Trophoblast cell (in vitro differentiated cells and primary cell): ENCODE measurements around the gene SLIT3.

Experiments
- DNase-seq, 2 donors: peaks; one replicate each; pipeline ENCODE4 v3.0.0-alpha.2; 2016
- H2AFZ ChIP-seq: 2 replicates; pipeline ENCODE4 v1.6.1; 2013; ENCODE audit warnings: low read length, moderate library complexity, mild to moderate bottlenecking; ENCODE audit not compliant: insufficient read depth, poor library complexity
- H2AK5ac ChIP-seq: 2 replicates; pipeline ENCODE4 v1.6.1; 2013; ENCODE audit warnings: mild to moderate bottlenecking, low read length
- H2BK120ac ChIP-seq: 2 replicates; pipeline ENCODE4 v1.6.1; 2013; ENCODE audit warnings: low read length, mild to moderate bottlenecking, moderate library complexity; ENCODE audit not compliant: insufficient read depth, poor library complexity
- H2BK12ac ChIP-seq: 2 replicates; pipeline ENCODE4 v1.6.1; 2013; ENCODE audit warnings: mild to moderate bottlenecking, low read length, moderate library complexity
- H2BK5ac ChIP-seq: 2 replicates; pipeline ENCODE4 v1.6.1; 2013; ENCODE audit warnings: low read length, low read depth, moderate library complexity, mild to moderate bottlenecking; ENCODE audit not compliant: poor library complexity
- H3K14ac ChIP-seq: 2 replicates; pipeline ENCODE4 v1.6.1; 2013; ENCODE audit warnings: mild to moderate bottlenecking, low read length
- H3K18ac ChIP-seq: 2 replicates; pipeline ENCODE4 v1.6.1; 2013; ENCODE audit warnings: mild to moderate bottlenecking, low read length
- H3K23ac ChIP-seq: 2 replicates; pipeline ENCODE4 v1.6.1; 2013; ENCODE audit warnings: low read length
- H3K27ac ChIP-seq: 2 replicates; pipeline ENCODE4 v1.5.1; 2013; ENCODE audit warnings: low read depth, mild to moderate bottlenecking, inconsistent platforms, low read length, moderate library complexity
- H3K27me3 ChIP-seq: 2 replicates; pipeline ENCODE4 v1.6.1; 2013; ENCODE audit warnings: inconsistent platforms, mild to moderate bottlenecking, low read length, moderate library complexity; ENCODE audit not compliant: insufficient read depth
- H3K36me3 ChIP-seq, 2 experiments: 1 replicate in 1 of 2; 2 replicates in 1 of 2; pipeline ENCODE4 v1.6.1; 2013; ENCODE audit warnings: low read length in 2 of 2, mild to moderate bottlenecking in 2 of 2, moderate library complexity in 1 of 2; ENCODE audit not compliant: insufficient read depth in 2 of 2, control insufficient read depth in 1 of 2
- H3K4ac ChIP-seq: 2 replicates; pipeline ENCODE4 v1.6.1; 2013; ENCODE audit warnings: low read depth, mild to moderate bottlenecking, low read length, moderate library complexity
- H3K4me1 ChIP-seq, 2 experiments: 1 replicate in 1 of 2; 2 replicates in 1 of 2; pipeline ENCODE4 v1.6.1; 2013; ENCODE audit warnings: low read length in 2 of 2, mild to moderate bottlenecking in 2 of 2, moderate library complexity in 1 of 2; ENCODE audit not compliant: insufficient read depth in 2 of 2, control insufficient read depth in 1 of 2
- H3K4me2 ChIP-seq: 2 replicates; pipeline ENCODE4 v1.6.1; 2013; ENCODE audit warnings: inconsistent platforms, mild to moderate bottlenecking, low read length, moderate library complexity
- H3K4me3 ChIP-seq: 2 replicates; pipeline ENCODE4 v1.5.1; 2013; ENCODE audit warnings: mild to moderate bottlenecking, low read depth, low read length, inconsistent platforms
- H3K79me1 ChIP-seq: one replicate; pipeline ENCODE4 v1.6.1; 2013; ENCODE audit warnings: low read length
- H3K79me2 ChIP-seq: 2 replicates; pipeline ENCODE4 v1.6.1; 2013; ENCODE audit warnings: low read length, mild to moderate bottlenecking; ENCODE audit not compliant: control insufficient read depth, insufficient read depth, poor library complexity
- H3K9ac ChIP-seq: 2 replicates; pipeline ENCODE4 v1.6.1; 2013; ENCODE audit warnings: mild to moderate bottlenecking, low read length
- H3K9me3 ChIP-seq: 2 replicates; pipeline ENCODE4 v1.6.1; 2013; ENCODE audit warnings: low read depth, mild to moderate bottlenecking, control low read depth, inconsistent platforms, low read length; ENCODE audit not compliant: insufficient read depth
- H4K12ac ChIP-seq: 2 replicates; pipeline ENCODE4 v1.6.1; 2013; ENCODE audit warnings: low read depth, mild to moderate bottlenecking, low read length, moderate library complexity
- H4K8ac ChIP-seq: 2 replicates; pipeline ENCODE4 v1.6.1; 2013; ENCODE audit warnings: low read depth, mild to moderate bottlenecking, low read length, moderate library complexity
- H4K91ac ChIP-seq: one replicate; pipeline ENCODE4 v1.6.1; 2013; ENCODE audit warnings: low read depth, mild to moderate bottlenecking, low read length, moderate library complexity
- WGBS: extraction: QIAGEN DNeasy Blood & Tissue Kit; methylation state at CpG from one replicate; pipeline ENCODE4 v1.1.7; 2013; ENCODE audit warnings: missing lambda C conversion rate; ENCODE audit not compliant: insufficient read length, insufficient coverage; ENCODE audit errors: extremely low coverage; 5-methylcytosine and 5-hydroxymethylcytosine counted together

Gene SLIT3

DNA sequence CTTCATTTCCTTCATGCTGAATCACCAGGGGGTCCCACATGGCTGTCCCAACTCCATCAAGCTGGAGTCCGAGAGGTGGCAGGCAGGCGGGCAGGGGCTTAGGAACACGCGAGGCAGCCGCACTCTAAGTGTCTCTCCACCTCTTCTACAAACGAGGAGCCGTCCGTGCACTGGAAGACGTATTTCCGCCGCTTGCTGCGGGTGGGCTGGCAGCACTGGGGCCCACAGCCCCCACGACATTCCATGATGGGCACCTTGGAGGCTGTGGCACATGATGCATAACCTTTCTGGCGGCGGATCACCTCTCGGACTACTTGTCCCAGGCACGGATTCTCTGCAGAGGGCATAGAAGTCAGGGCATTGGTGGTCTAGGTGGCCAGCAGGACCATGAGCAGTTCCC, 634.6 kb downstream of the SLIT3 start:
- H4K91ac ChIP-seq = no peak overlapping the region
- peaks cover 6% of the 10 kb centered on the region for H3K9me3 ChIP-seq
- no peaks in the 10 kb centered on the region for H3K27me3 ChIP-seq
- H3K4ac ChIP-seq = no peak overlapping the region
- H2BK12ac ChIP-seq = no peak overlapping the region
- no peak overlapping the region for H4K12ac ChIP-seq
- H3K4me2 ChIP-seq = no peak overlapping the region
- H3K9ac ChIP-seq = no peak overlapping the region
- no peaks in the 10 kb centered on the region for H3K4me1 ChIP-seq
- DNase-seq = no peak
- no peak overlapping the region for H3K23ac ChIP-seq
- no peak overlapping the region for H3K14ac ChIP-seq
- no peak overlapping the region for H2BK120ac ChIP-seq
- H3K18ac ChIP-seq = no peak overlapping the region
- H2AFZ ChIP-seq = no peak overlapping the region
- peaks cover 26 to 50% of the 10 kb centered on the region in 2 experiments for H3K36me3 ChIP-seq
- no peaks in the 10 kb centered on the region for H3K79me2 ChIP-seq
- WGBS = no CpG with 5 or more reads among the region's 17 CpGs
- H4K8ac ChIP-seq = no peak overlapping the region
- H2AK5ac ChIP-seq = no peak overlapping the region
- H3K4me3 ChIP-seq = no peak overlapping the region
- no peak overlapping the region for H2BK5ac ChIP-seq
- H3K27ac ChIP-seq = no peak overlapping the region
- no peaks in the 10 kb centered on the region for H3K79me1 ChIP-seq

DNA sequence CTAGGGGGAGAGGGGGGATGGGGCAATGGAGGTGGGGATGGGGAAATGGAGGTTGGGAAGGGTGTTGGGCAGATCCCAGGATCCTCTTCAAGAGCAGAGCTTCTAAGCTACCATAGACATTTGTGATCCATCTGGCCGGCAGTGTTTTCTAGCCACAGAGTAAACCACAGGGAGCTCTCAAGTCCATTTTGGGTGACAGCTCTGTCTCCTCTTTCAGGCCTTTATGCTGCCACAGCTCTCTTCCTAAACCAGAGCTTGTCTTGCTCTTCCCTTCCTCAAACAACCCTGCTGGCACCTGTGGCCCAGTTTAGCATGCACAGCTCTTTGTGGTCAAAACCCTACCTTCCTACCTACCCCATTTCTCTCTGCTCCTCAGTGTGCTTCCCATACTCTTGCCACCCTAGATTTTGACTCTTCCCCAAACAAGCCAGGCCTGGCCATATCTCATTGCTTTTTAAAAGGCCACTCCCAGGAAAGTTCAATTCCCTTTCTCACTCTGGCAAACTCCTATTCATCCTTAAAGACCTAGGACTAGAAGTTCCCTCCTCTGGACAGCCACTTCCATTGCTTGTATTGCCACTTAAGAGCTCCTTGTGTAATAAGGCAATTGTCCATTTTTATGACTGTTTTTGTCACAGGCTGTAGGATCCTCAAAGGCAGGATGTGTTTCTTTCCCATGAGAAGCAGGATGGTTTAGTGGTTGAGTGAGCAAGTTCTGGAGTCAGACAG, 637.5 kb downstream of the SLIT3 start:
- WGBS = no CpG with 5 or more reads among the region's 1 CpG
- no peak overlapping the region for H3K14ac ChIP-seq

DNA sequence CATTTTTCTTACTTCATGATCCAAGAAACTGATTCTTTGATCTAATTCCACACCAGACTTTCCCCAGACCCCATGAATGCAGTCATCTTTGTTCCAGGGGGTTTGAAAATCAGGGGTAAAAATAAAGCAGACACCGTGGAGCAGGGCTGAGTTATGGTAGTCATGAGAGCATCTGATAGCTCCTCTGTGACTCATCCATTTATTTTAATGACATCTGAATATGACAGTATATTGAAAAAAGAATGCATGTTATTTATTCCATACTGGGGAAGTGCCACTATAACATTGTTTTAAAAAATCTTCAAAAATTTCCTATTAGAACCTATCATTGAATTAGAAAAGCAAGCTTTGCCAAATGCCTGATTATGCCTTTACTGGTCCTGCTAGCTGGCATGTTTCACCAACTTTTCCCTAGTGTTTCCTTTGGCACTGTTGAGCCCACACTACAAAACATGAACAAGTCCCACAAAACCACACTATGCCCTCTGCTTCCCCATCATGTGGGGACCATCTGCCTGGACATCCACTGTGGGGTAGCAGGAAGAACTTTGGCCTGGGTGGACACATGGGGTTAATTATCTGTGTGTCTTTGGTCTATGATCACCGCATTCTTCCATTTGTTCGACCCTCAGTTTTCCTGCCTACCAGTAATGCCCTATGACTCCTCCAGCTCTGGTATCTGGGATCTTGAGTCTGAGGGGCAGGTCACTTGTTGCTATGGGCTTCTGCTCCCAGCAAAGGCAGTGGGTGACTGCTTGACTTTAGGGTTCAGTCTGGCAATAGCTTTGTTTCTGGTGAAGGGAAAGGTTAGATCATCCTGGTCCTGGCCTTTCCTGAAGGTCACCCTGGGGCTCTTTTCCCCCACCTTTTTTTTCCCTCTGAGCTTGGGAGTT, 639.1 kb downstream of the SLIT3 start:
- WGBS = no CpG with 5 or more reads among the region's 3 CpGs
- no peak for DNase-seq

More for the DNA sequence above, 637.5 kb downstream of the SLIT3 start:
- H3K9ac ChIP-seq = no peak overlapping the region
- peaks cover 2% of the 10 kb centered on the region for H3K9me3 ChIP-seq
- H3K4me2 ChIP-seq = no peak overlapping the region
- H2AK5ac ChIP-seq = no peak overlapping the region
- no peak overlapping the region for H3K18ac ChIP-seq
- no peak overlapping the region for H3K4me3 ChIP-seq
- no peak overlapping the region for H3K27ac ChIP-seq
- no peak overlapping the region for H4K8ac ChIP-seq
- peaks cover 11 to 29% of the 10 kb centered on the region in 2 experiments for H3K36me3 ChIP-seq
- H3K79me2 ChIP-seq = no peaks in the 10 kb centered on the region
- H2BK12ac ChIP-seq = no peak overlapping the region
- no peaks in the 10 kb centered on the region for H3K27me3 ChIP-seq
- H3K23ac ChIP-seq = no peak overlapping the region
- no peaks in the 10 kb centered on the region for H3K79me1 ChIP-seq
- DNase-seq = no peak
- no peak overlapping the region for H2BK120ac ChIP-seq
- H2AFZ ChIP-seq = no peak overlapping the region
- H4K12ac ChIP-seq = no peak overlapping the region
- H4K91ac ChIP-seq = no peak overlapping the region
- no peak overlapping the region for H2BK5ac ChIP-seq
- no peak overlapping the region for H3K4ac ChIP-seq
- no peaks in the 10 kb centered on the region for H3K4me1 ChIP-seq

DNA sequence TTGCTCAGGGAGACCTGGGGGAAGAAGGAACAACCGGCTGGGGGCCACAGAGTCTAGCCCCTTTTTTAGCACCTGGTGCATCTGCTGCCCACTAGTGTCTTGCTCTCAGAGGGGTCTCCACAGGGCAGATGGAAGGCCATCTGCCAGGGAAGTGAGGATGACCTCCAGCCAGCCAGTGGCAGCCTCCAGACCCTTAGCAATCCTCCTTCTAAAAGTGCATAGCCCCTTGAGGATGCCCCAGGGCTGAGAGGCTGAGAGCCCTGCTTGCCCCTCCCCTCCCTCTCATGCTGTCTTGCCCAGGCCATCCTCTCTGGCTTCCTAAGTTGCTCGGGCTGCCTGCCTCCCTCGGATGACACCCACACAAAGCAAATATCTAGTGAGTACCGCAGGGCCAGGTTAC, 640.2 kb downstream of the SLIT3 start:
- Histone ChIP-seq H3K4me1 (no peaks in the 10 kb centered on the region), H3K36me3 (peaks cover 4 to 16% of the 10 kb centered on the region in 2 experiments), H3K79me2 (no peaks in the 10 kb centered on the region), H3K4ac (no peak overlapping the region), H3K14ac (no peak overlapping the region), H4K91ac (no peak overlapping the region), H3K23ac (no peak overlapping the region), H4K12ac (no peak overlapping the region), H4K8ac (no peak overlapping the region), H3K4me2 (no peak overlapping the region), H2AFZ (no peak overlapping the region), H3K4me3 (no peak overlapping the region), H2AK5ac (no peak overlapping the region), H3K79me1 (no peaks in the 10 kb centered on the region), H3K27ac (no peak overlapping the region), H3K9me3 (peaks cover 1% of the 10 kb centered on the region), H3K27me3 (no peaks in the 10 kb centered on the region), H2BK12ac (no peak overlapping the region), H2BK120ac (no peak overlapping the region), H3K18ac (no peak overlapping the region), H2BK5ac (no peak overlapping the region), H3K9ac (no peak overlapping the region)
- DNase-seq = no peak
- WGBS = no CpG with 5 or more reads among the region's 4 CpGs

More for the DNA sequence above, 639.1 kb downstream of the SLIT3 start:
- no peak overlapping the region for H4K12ac ChIP-seq
- H3K79me1 ChIP-seq = no peaks in the 10 kb centered on the region
- no peak overlapping the region for H2BK12ac ChIP-seq
- H3K27ac ChIP-seq = no peak overlapping the region
- peaks cover 8 to 22% of the 10 kb centered on the region in 2 experiments for H3K36me3 ChIP-seq
- no peak overlapping the region for H3K14ac ChIP-seq
- H2AK5ac ChIP-seq = no peak overlapping the region
- H3K9me3 ChIP-seq = peaks cover 1% of the 10 kb centered on the region
- H3K9ac ChIP-seq = no peak overlapping the region
- H2BK5ac ChIP-seq = no peak overlapping the region
- H2AFZ ChIP-seq = no peak overlapping the region
- no peak overlapping the region for H4K91ac ChIP-seq
- H2BK120ac ChIP-seq = no peak overlapping the region
- H3K4me1 ChIP-seq = no peaks in the 10 kb centered on the region
- H3K4ac ChIP-seq = no peak overlapping the region
- no peak overlapping the region for H3K23ac ChIP-seq
- no peaks in the 10 kb centered on the region for H3K79me2 ChIP-seq
- H3K4me3 ChIP-seq = no peak overlapping the region
- no peak overlapping the region for H4K8ac ChIP-seq
- H3K4me2 ChIP-seq = no peak overlapping the region
- no peaks in the 10 kb centered on the region for H3K27me3 ChIP-seq
- H3K18ac ChIP-seq = no peak overlapping the region
